ENCODE data around the gene KIF22. TPM values are rescaled to one million over a fixed set of nuclear protein-coding genes. Genes with fewer than 3 reads are reported as not detected.

KIF22 gene
- polyA plus RNA-seq, 1 of the 3 experiments (the other 2 are of a cell fraction) = 64.1 TPM

- no peak for TF ChIP-seq USF1 (IDR thresholded peaks at IDR 0.05; ENCODE audit: borderline replicate concordance, low read depth)
These were observed 47.1 kb upstream of the KIF22 start (continued) for GRCh38 chr16:29743475-29743826.

- no peak overlapping the region for H3K9ac ChIP-seq
- POLR2A ChIA-PET = no interaction called here
- DNase-seq = no peak
- no peak overlapping the region for H2AFZ ChIP-seq (ENCODE audit: low read depth)
- no peaks in the 10 kb centered on the region for H3K27me3 ChIP-seq (ENCODE audit: insufficient read depth)
- H3K4me1 ChIP-seq (ENCODE audit: control insufficient read depth in 1 of 2, insufficient read depth in 2 of 2, low read depth in 1 of 2, low read length in 1 of 2) = no peaks in the 10 kb centered on the region
- H3K4me3 ChIP-seq (ENCODE audit: low read depth in 2 of 2, low read length in 1 of 2) = no peak overlapping the region
- 73% methylated on average over 8 of the region's 21 CpGs for WGBS (ENCODE audit: low lambda C conversion rate)
- no peak overlapping the region for H3K27ac ChIP-seq (ENCODE audit: low read depth in 2 of 2, low read length in 1 of 2)
- H3K9me3 ChIP-seq = no peaks in the 10 kb centered on the region
- H3K9me2 ChIP-seq = no peaks in the 10 kb centered on the region
- CTCF ChIA-PET = no interaction called here
- H3F3A ChIP-seq (replicated peaks; ENCODE audit: insufficient read depth) = no peaks in the 10 kb centered on the region
- no peaks in the 10 kb centered on the region for H3K36me3 ChIP-seq (replicated peaks in 1 of 2; ENCODE audit: control insufficient read depth in 1 of 2, insufficient read depth in 2 of 2, low read length in 1 of 2)
- TF ChIP-seq PBX3 (IDR thresholded peaks at IDR 0.05) (no peak), RFX5 (IDR thresholded peaks at IDR 0.05; ENCODE audit: low read length) (no peak), RXRA (IDR thresholded peaks at IDR 0.05; ENCODE audit: borderline replicate concordance, low read depth) (no peak), FOSL2 (IDR thresholded peaks at IDR 0.05; ENCODE audit: borderline replicate concordance, low read depth) (no peak), POLR2AphosphoS5 (IDR thresholded peaks at IDR 0.05; ENCODE audit: low read depth, low read length) (no peak)
- H3K79me2 ChIP-seq (ENCODE audit: insufficient read depth) = no peaks in the 10 kb centered on the region
- H4K20me1 ChIP-seq (ENCODE audit: insufficient read depth) = no peaks in the 10 kb centered on the region
- no peak overlapping the region for H3K4me2 ChIP-seq
These were observed 46.6 kb upstream of the KIF22 start for GRCh38 chr16:29743827-29744531.

- CTCF ChIA-PET = no interaction called here
- Histone ChIP-seq H2AFZ (ENCODE audit: low read depth) (no peak overlapping the region), H3K27ac (ENCODE audit: low read depth in 2 of 2, low read length in 1 of 2) (no peak overlapping the region), H3K4me2 (no peak overlapping the region), H3K36me3 (replicated peaks in 1 of 2; ENCODE audit: control insufficient read depth in 1 of 2, insufficient read depth in 2 of 2, low read length in 1 of 2) (no peaks in the 10 kb centered on the region), H3K4me1 (ENCODE audit: control insufficient read depth in 1 of 2, insufficient read depth in 2 of 2, low read depth in 1 of 2, low read length in 1 of 2) (no peaks in the 10 kb centered on the region), H3K27me3 (ENCODE audit: insufficient read depth) (no peaks in the 10 kb centered on the region), H3K9me2 (no peaks in the 10 kb centered on the region), H3F3A (replicated peaks; ENCODE audit: insufficient read depth) (no peaks in the 10 kb centered on the region), H3K4me3 (ENCODE audit: low read depth in 2 of 2, low read length in 1 of 2) (no peak overlapping the region), H3K9ac (no peak overlapping the region), H4K20me1 (ENCODE audit: insufficient read depth) (no peaks in the 10 kb centered on the region), H3K79me2 (ENCODE audit: insufficient read depth) (no peaks in the 10 kb centered on the region), H3K9me3 (no peaks in the 10 kb centered on the region)
- 81% methylated on average over 14 of the region's 20 CpGs for WGBS (ENCODE audit: low lambda C conversion rate)
- POLR2A ChIA-PET = no interaction called here
- no peak for DNase-seq
- TF ChIP-seq POLR2AphosphoS5 (IDR thresholded peaks at IDR 0.05; ENCODE audit: low read depth, low read length) (no peak), FOSL2 (IDR thresholded peaks at IDR 0.05; ENCODE audit: borderline replicate concordance, low read depth) (no peak), MEF2A (IDR thresholded peaks at IDR 0.05; ENCODE audit: borderline replicate concordance, low read depth) (no peak), RAD21 (IDR thresholded peaks at IDR 0.05; ENCODE audit: low read length) (no peak), MAX (IDR thresholded peaks at IDR 0.05; ENCODE audit: low read depth) (no peak), GATA2 (CRISPR knock-in tag; IDR thresholded peaks at IDR 0.05) (no peak), IRF3 (IDR thresholded peaks at IDR 0.05; ENCODE audit: low read depth, low read length) (no peak), ELF1 (IDR thresholded peaks at IDR 0.05) (no peak), GABPA (IDR thresholded peaks at IDR 0.05; ENCODE audit: low read depth) (no peak), EZH2phosphoT487 (IDR thresholded peaks at IDR 0.05; ENCODE audit: borderline replicate concordance, low read depth) (no peak), REST (IDR thresholded peaks at IDR 0.05; ENCODE audit: low read depth, low read length) (no peak), SIN3A (IDR thresholded peaks at IDR 0.05; ENCODE audit: borderline replicate concordance, low read depth, low read length) (no peak), FOXM1 (IDR thresholded peaks at IDR 0.05; ENCODE audit: low read depth) (no peak), TEAD4 (IDR thresholded peaks at IDR 0.05; ENCODE audit: borderline replicate concordance, insufficient read depth) (no peak), RXRA (IDR thresholded peaks at IDR 0.05; ENCODE audit: borderline replicate concordance, low read depth) (no peak), FOXJ3 (CRISPR knock-in tag; IDR thresholded peaks at IDR 0.05) (no peak)
These were observed 45.9 kb upstream of the KIF22 start for GRCh38 chr16:29744541-29745101.

Data from SK-N-SH (cell line).